Immature natural killer cell (primary cell): ENCODE measurements around the gene FOXN3. TPM values are rescaled to one million over a fixed set of nuclear protein-coding genes. Genes with fewer than 3 reads are reported as not detected.

ENCODE experiments used
- DNase-seq, 3 donors: peaks; one replicate each; pipeline ENCODE4 v3.0.0; 2022; ENCODE audit warnings: mixed read lengths in 1 of 3
- H3K27ac Mint-ChIP-seq, 6 donors: one replicate each; pipeline ENCODE4 v1.8.0; 2020; ENCODE audit warnings: mixed read lengths in 6 of 6, mild to moderate bottlenecking in 5 of 6, inconsistent platforms in 4 of 6, moderate library complexity in 3 of 6
- H3K27me3 Mint-ChIP-seq, 3 donors: one replicate each; pipeline ENCODE4 v1.8.0; 2020 to 2021; ENCODE audit warnings: low read depth in 3 of 3, mild to moderate bottlenecking in 3 of 3, mixed read lengths in 3 of 3, moderate library complexity in 3 of 3, inconsistent platforms in 1 of 3
- H3K36me3 Mint-ChIP-seq, 3 donors: one replicate each; pipeline ENCODE4 v1.8.0; 2020; ENCODE audit warnings: mixed read lengths in 3 of 3, inconsistent platforms in 2 of 3, mild to moderate bottlenecking in 2 of 3
- H3K4me1 Mint-ChIP-seq, 2 donors: one replicate each; pipeline ENCODE4 v1.8.0; 2020; ENCODE audit warnings: inconsistent platforms in 2 of 2, mild to moderate bottlenecking in 2 of 2, mixed read lengths in 2 of 2, moderate library complexity in 1 of 2
- H3K4me3 Mint-ChIP-seq, 5 donors: one replicate each; pipeline ENCODE4 v1.8.0; 2020; ENCODE audit warnings: mild to moderate bottlenecking in 5 of 5, mixed read lengths in 5 of 5, inconsistent platforms in 3 of 5, moderate library complexity in 3 of 5
- H3K9me3 Mint-ChIP-seq, 6 donors: one replicate each; pipeline ENCODE4 v1.8.0; 2020; ENCODE audit warnings: mild to moderate bottlenecking in 6 of 6, mixed read lengths in 6 of 6, inconsistent platforms in 4 of 6, moderate library complexity in 3 of 6
- polyA plus RNA-seq, 3 donors: library from polyadenylated mRNA; unstranded; fragments of 300-500 nt; fragmentation: Illumina TruSeq; gene quantifications; one replicate each; pipeline ENCODE4 v1.2.3, GENCODE V29; 2021

Gene FOXN3
- polyA plus RNA-seq, 3 donors from 2014 or later: 88.6 to 150 (median 102) TPM

DNA sequence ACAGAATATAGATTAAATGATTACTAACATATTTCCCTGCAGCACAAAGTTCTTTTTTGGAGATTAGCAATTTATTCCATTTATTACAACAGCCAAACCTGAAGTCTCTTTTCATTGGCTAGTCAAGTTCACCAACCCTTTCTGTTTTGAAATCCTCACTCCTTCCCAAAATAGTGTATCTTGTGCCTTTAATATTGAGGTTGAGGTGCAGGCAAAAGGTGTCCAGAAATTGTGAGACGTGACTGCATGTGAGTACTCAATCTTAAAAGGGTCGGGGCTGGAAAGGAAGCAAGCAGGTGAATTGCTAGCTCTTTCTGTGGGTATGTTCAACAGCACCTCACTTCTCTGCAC is 11.1 kb upstream of the FOXN3 start:
- Mint-ChIP-seq H3K27me3 (peaks cover 4 to 7% (median 7%) of the 10 kb centered on the region in 3 donors), H3K9me3 (no peaks in the 10 kb centered on the region), H3K4me1 (peaks cover 91 to 93% of the 10 kb centered on the region in 2 donors), H3K27ac (peak overlapping the region; percentile 82 to 99 (median 89)), H3K4me3 (peak overlapping the region; percentile 28 to 61 (median 56)), H3K36me3 (no peaks in the 10 kb centered on the region)
- DNase-seq: no peak

DNA sequence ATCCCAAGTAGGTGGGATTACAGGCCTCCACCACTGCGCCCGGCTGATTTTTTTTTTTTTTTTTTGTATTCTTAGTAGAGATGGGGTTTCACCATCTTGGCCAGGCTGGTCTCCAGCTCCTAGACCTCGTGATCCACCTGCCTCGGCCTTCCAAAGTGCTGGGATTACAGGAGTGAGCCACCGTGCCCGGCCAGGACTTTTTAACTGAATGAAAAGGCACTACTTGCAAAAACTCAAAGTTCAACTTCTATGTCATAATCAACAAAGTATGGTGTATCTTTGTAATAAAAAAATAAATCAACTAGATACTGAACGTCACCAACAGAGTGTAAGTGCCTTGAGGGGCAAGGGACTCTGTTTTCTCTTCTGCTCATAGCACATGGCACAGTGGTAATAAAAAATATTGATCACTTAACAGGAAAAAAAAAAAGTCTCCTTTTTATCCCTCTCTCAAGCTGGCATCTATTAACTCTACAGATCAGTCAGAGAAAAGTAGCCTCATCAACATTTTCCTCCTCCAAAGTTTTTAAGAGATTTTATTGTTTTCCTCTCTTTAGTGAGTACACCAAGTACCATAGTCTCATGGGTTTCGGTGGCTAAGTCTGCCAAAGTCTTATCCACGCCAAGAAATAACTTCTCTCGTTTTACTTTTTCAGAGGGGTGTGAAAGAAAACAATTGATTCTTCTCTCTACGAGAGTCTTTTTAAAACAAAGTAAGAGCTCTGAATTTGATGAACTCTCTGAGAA is 10.6 kb upstream of the FOXN3 start:
- H3K4me1 Mint-ChIP-seq: peaks cover 92 to 95% of the 10 kb centered on the region in 2 donors
- H3K4me3 Mint-ChIP-seq: peak overlapping the region in 4 of 5 donors; percentile 28 to 61 (median 54)
- peak overlapping the region; percentile 82 to 99 (median 89) for H3K27ac Mint-ChIP-seq

DNA sequence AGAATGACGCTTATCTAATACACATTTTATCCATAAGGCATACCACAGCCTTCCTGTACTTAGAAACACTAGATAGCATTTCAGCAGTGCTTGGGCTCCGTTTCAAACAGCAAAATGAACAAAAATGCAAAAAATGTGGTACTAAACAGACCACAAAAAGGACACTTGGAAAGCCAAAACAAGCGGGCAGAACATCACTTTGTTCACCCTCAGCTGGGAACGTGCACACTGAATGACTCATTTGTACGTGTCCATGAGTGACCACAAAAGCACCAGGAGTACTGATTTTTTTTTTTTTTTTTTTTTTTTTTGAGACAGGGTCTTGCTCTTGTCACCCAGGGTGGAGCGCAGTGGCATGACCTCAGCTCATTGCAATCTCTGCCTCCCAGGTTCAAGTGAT is 8.9 kb upstream of the FOXN3 start:
- H3K4me1 Mint-ChIP-seq: peaks cover 83 to 89% of the 10 kb centered on the region in 2 donors
- peaks cover 0 to 5% (median 0%) of the 10 kb centered on the region in 3 donors for H3K36me3 Mint-ChIP-seq
- H3K27ac Mint-ChIP-seq: peak overlapping the region; percentile 71 to 91 (median 84)
- H3K27me3 Mint-ChIP-seq: peaks cover 2 to 7% (median 3%) of the 10 kb centered on the region in 3 donors
- peak overlapping the region; percentile 49 to 75 (median 56) for H3K4me3 Mint-ChIP-seq
- peak in 2 of 3 donors; percentile 28 to 46 for DNase-seq
- no peaks in the 10 kb centered on the region for H3K9me3 Mint-ChIP-seq

More for the DNA sequence above, 10.6 kb upstream of the FOXN3 start:
- Mint-ChIP-seq H3K9me3 (no peaks in the 10 kb centered on the region), H3K36me3 (no peaks in the 10 kb centered on the region), H3K27me3 (peaks cover 4 to 7% (median 7%) of the 10 kb centered on the region in 3 donors)
- no peak for DNase-seq

GRCh38 chr14:89424241-89424640 is 7.2 kb upstream of the FOXN3 start:
- Mint-ChIP-seq H3K9me3 (no peaks in the 10 kb centered on the region), H3K36me3 (peaks cover 4 to 9% (median 4%) of the 10 kb centered on the region in 3 donors), H3K27me3 (peaks cover 0 to 7% (median 3%) of the 10 kb centered on the region in 3 donors), H3K4me3 (peak overlapping the region in 1 of 5 donors; percentile 20), H3K27ac (peak overlapping the region; percentile 23 to 80 (median 63)), H3K4me1 (peaks cover 83 to 89% of the 10 kb centered on the region in 2 donors)
- DNase-seq: no peak

GRCh38 chr14:89422952-89423345 is 5.9 kb upstream of the FOXN3 start:
- Mint-ChIP-seq H3K27me3 (peaks cover 0 to 14% (median 11%) of the 10 kb centered on the region in 3 donors), H3K4me1 (peaks cover 84 to 89% of the 10 kb centered on the region in 2 donors), H3K27ac (peak overlapping the region in 3 of 6 donors; percentile 49 to 69 (median 58)), H3K9me3 (no peaks in the 10 kb centered on the region), H3K4me3 (no peak overlapping the region), H3K36me3 (peaks cover 4 to 9% (median 4%) of the 10 kb centered on the region in 3 donors)
- no peak for DNase-seq

DNA sequence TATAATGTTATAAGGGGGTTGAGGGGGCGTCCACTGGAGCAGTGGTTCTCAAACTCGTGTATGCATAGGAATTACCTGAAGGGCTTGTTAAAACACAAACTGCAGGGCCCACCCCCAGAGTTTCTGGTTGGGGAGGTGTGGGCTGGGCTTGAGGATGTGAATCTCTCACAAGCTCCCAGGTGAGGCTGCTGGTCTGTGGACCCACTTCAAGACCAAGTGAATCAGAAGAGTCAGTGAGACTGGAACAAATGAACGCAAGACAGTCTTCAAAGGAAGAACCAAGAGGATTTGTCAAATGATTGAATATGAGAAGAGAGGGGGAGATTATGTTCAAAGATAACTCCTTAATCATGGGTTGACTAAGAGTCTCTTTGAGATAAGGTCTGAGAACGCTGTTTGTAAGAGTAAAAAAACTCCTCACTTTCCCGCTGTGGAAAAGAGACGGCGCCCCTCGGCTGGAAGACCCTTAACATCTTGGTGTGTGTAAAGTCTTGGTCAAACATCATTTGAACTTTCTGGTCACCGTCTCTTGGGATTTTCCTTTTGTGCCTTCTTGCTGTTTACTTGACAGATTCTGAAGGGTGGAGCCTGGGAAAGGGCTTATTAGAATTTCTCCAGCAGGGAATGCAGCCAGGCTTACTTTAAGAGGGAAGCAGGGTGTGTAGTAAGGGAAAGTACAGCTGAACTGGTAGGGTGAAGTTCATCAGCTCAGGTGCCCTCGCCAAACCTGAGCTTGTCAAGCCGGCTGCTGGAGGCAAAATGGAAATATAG is 5.3 kb upstream of the FOXN3 start:
- H3K4me1 Mint-ChIP-seq: peaks cover 83 to 88% of the 10 kb centered on the region in 2 donors
- no peak overlapping the region for H3K4me3 Mint-ChIP-seq
- H3K27me3 Mint-ChIP-seq: peaks cover 0 to 20% (median 15%) of the 10 kb centered on the region in 3 donors
- no peak for DNase-seq
- H3K27ac Mint-ChIP-seq: peak overlapping the region in 4 of 6 donors; percentile 14 to 58 (median 44)
- H3K36me3 Mint-ChIP-seq: peaks cover 4 to 9% (median 4%) of the 10 kb centered on the region in 3 donors
- no peaks in the 10 kb centered on the region for H3K9me3 Mint-ChIP-seq

- peaks cover 4 to 9% (median 4%) of the 10 kb centered on the region in 3 donors for H3K36me3 Mint-ChIP-seq
- H3K9me3 Mint-ChIP-seq: no peaks in the 10 kb centered on the region
- DNase-seq: no peak
- peaks cover 9 to 21% (median 20%) of the 10 kb centered on the region in 3 donors for H3K27me3 Mint-ChIP-seq
- H3K27ac Mint-ChIP-seq: peak overlapping the region in 4 of 6 donors; percentile 7 to 98 (median 96)
- peaks cover 74 to 76% of the 10 kb centered on the region in 2 donors for H3K4me1 Mint-ChIP-seq
- peak overlapping the region in 1 of 5 donors; percentile 61 for H3K4me3 Mint-ChIP-seq
These were observed 3.5 kb upstream of the FOXN3 start for GRCh38 chr14:89420502-89420901.

- Mint-ChIP-seq H3K9me3 (no peaks in the 10 kb centered on the region), H3K27me3 (peaks cover 9 to 23% (median 22%) of the 10 kb centered on the region in 3 donors), H3K27ac (peak overlapping the region; percentile 91 to 98 (median 96)), H3K4me1 (peaks cover 74 to 80% of the 10 kb centered on the region in 2 donors), H3K36me3 (peaks cover 4 to 9% (median 4%) of the 10 kb centered on the region in 3 donors), H3K4me3 (peak overlapping the region; percentile 18 to 91 (median 42))
- no peak for DNase-seq
These were observed 3.0 kb upstream of the FOXN3 start for GRCh38 chr14:89419973-89420482.

DNA sequence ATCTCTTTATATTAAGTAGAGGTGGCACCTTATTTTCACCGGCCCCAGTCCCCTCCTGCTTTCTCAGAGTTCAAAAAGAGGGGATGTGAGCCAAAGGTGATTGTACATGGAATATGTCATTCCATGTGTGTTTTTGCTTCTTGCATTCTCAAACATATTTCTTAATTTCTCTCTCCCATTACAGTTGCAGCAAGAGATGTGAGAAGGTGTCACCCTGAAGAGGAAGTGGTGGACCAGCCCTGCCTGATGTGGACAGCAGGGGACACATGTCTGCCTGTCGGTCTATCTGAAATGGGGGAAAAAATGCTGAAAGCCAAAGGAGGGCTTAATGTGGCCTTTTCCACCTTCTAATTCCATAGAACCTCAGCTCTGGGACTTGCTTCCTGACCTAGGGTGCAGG is 1.9 kb upstream of the FOXN3 start:
- Mint-ChIP-seq H3K9me3 (no peaks in the 10 kb centered on the region), H3K4me3 (peak overlapping the region; percentile 91 to 99 (median 95)), H3K36me3 (peaks cover 4 to 9% (median 4%) of the 10 kb centered on the region in 3 donors), H3K4me1 (peaks cover 66 to 73% of the 10 kb centered on the region in 2 donors), H3K27me3 (peaks cover 9 to 23% (median 22%) of the 10 kb centered on the region in 3 donors), H3K27ac (peak overlapping the region; percentile 91 to 98 (median 96))
- peak; percentile 64 to 66 (median 65) for DNase-seq

DNA sequence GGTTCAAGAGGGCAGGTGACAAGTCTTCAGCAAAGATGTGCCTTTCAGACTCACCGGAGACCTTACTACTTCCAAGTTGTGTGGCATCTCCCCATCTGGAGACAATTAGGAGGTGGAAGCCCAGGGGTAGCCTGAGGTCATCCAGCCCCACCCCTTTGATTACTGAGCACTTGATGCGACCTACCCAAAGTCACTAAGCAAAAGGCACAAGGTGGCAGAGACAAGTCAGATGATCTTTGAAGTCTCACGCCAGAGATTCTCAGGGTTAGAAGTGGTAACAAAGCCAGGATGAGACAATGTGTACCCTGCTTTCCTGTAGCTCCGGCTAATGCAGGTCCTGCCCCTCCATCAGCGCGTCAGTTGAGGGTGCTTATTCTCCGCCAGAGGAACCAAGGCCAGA is 1.4 kb upstream of the FOXN3 start:
- Mint-ChIP-seq H3K27me3 (peaks cover 9 to 23% (median 22%) of the 10 kb centered on the region in 3 donors), H3K4me3 (peak overlapping the region; percentile 91 to 99 (median 95)), H3K36me3 (peaks cover 4 to 9% (median 4%) of the 10 kb centered on the region in 3 donors), H3K4me1 (peaks cover 61 to 68% of the 10 kb centered on the region in 2 donors), H3K27ac (peak overlapping the region; percentile 91 to 98 (median 96)), H3K9me3 (no peaks in the 10 kb centered on the region)
- DNase-seq: peak; percentile 39 to 52 (median 41)

DNA sequence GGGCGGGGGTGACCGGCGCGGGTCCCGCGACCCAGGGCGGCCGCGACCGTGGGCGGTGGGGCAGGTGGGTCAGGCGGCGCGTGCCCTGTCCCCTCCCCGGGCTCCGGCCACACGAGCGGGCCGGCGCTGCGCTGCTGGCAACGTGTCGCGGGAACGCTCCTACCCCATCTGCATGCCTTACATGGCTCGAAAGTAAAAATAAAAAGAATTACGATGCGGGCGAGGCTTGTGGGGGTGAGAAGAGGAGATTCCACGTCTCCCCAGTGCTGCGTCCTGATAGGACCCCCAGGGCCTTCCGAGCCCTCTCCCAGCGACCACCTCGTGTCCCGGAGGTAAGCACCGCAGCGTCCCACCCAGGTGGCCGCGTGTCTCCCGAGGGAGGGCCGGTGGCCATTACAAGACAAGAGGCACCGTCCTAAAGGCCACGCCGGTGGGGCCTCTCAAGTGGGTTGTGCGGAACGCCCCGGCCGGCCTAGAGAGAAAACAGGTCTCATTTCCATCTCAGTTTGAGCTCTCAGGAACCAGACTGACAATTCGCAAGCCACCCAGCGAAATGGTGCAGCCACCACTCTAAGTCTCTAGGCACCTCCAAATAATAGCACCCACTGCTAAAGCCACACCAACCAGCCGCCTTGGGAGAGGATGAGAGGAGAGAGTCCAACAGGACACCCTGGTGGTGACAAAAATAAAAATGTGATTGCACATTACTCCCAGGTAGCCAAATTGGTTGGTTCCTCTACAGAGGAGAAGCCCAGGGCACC is 612 bp upstream of the FOXN3 start:
- Mint-ChIP-seq H3K9me3 (no peaks in the 10 kb centered on the region), H3K27me3 (peaks cover 9 to 23% (median 22%) of the 10 kb centered on the region in 3 donors), H3K4me3 (peak overlapping the region; percentile 91 to 99 (median 95)), H3K4me1 (peaks cover 61 to 68% of the 10 kb centered on the region in 2 donors), H3K36me3 (peaks cover 4 to 9% (median 4%) of the 10 kb centered on the region in 3 donors), H3K27ac (peak overlapping the region; percentile 91 to 98 (median 96))
- DNase-seq: peak; percentile 60 to 64 (median 62)

- DNase-seq: peak; percentile 98 to 99 (median 99)
- Mint-ChIP-seq H3K9me3 (no peaks in the 10 kb centered on the region), H3K4me3 (peak overlapping the region; percentile 90 to 98 (median 94)), H3K27me3 (peaks cover 9 to 23% (median 22%) of the 10 kb centered on the region in 3 donors), H3K4me1 (peaks cover 64 to 69% of the 10 kb centered on the region in 2 donors), H3K27ac (peak overlapping the region; percentile 87 to 94 (median 93)), H3K36me3 (peaks cover 7 to 14% (median 12%) of the 10 kb centered on the region in 3 donors)
These were observed 734 bp downstream of the FOXN3 start for GRCh38 chr14:89416002-89416995.
